EH (cell line): ENCODE measurements around the gene NDEL1.

Source experiments
- DNase-seq: peaks from one replicate; pipeline ENCODE4 v3.0.0-alpha.2; 2015; ENCODE audit warnings: low read depth

Gene NDEL1

GRCh38 chr17:8417806-8418205 lies 17.9 kb upstream of the NDEL1 start:
- no peak for DNase-seq

- no peak for DNase-seq
Measured at GRCh38 chr17:8418471-8418870, 17.2 kb upstream of the NDEL1 start.

GRCh38 chr17:8419305-8419704 lies 16.4 kb upstream of the NDEL1 start:
- DNase-seq = no peak

- DNase-seq = peak; percentile 64
Measured at GRCh38 chr17:8420041-8420934, 15.4 kb upstream of the NDEL1 start.

- DNase-seq = no peak
Measured at GRCh38 chr17:8421571-8421970, 14.1 kb upstream of the NDEL1 start.

- no peak for DNase-seq
Measured at GRCh38 chr17:8426094-8426720, 9.5 kb upstream of the NDEL1 start.

GRCh38 chr17:8426802-8427201 lies 8.9 kb upstream of the NDEL1 start:
- no peak for DNase-seq

- peak; percentile 70 for DNase-seq
Measured at GRCh38 chr17:8430966-8431365, 4.7 kb upstream of the NDEL1 start.

GRCh38 chr17:8436169-8436843 lies 622 bp downstream of the NDEL1 start:
- DNase-seq = peak; percentile 77

GRCh38 chr17:8436844-8437171 lies 1.1 kb downstream of the NDEL1 start:
- peak; percentile 20 for DNase-seq

- no peak for DNase-seq
Measured at GRCh38 chr17:8438441-8438840, 2.8 kb downstream of the NDEL1 start.

GRCh38 chr17:8439681-8440080 lies 4.0 kb downstream of the NDEL1 start:
- DNase-seq = no peak

GRCh38 chr17:8441690-8442089 lies 6.0 kb downstream of the NDEL1 start:
- no peak for DNase-seq

GRCh38 chr17:8442310-8442709 lies 6.6 kb downstream of the NDEL1 start:
- DNase-seq = no peak

- DNase-seq = no peak
Measured at GRCh38 chr17:8443756-8444155, 8.1 kb downstream of the NDEL1 start.

GRCh38 chr17:8444494-8444893 lies 8.8 kb downstream of the NDEL1 start:
- no peak for DNase-seq

GRCh38 chr17:8445536-8445935 lies 9.9 kb downstream of the NDEL1 start:
- DNase-seq = no peak

GRCh38 chr17:8447799-8448198 lies 12.1 kb downstream of the NDEL1 start:
- no peak for DNase-seq

GRCh38 chr17:8448310-8448709 lies 12.6 kb downstream of the NDEL1 start:
- DNase-seq = no peak

GRCh38 chr17:8451933-8452614 lies 16.4 kb downstream of the NDEL1 start:
- DNase-seq = no peak

GRCh38 chr17:8453326-8453725 lies 17.6 kb downstream of the NDEL1 start:
- DNase-seq = no peak

GRCh38 chr17:8455665-8456209 lies 20.1 kb downstream of the NDEL1 start:
- DNase-seq = no peak
